ENCODE data around the gene DGLUCY. TPM values are rescaled to one million over a fixed set of nuclear protein-coding genes. Genes with fewer than 3 reads are reported as not detected.

The DGLUCY gene
- total and polyA plus RNA-seq, 2 of the 13 experiments (the other 11 are each of a cell fraction or from before 2014, with no cell fraction given), result 14.8 to 36.3 TPM

DNA sequence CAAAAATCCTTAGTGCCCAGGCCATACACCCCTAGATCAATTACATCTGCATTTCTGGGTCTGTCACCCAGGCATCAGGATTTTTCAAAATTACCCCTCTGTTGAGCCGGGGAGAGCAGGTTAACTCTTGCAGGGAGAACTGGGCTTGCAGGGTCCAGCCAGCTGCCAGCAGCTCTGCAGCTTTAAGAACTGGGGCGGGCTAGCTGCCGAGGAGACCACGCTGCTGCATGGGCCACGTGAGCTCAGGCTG is at the start of gene DGLUCY (continued):
- TF ChIP-seq ZNF234 (CRISPR knock-in tag; conservative IDR thresholded peaks at IDR 0.05), result no peak
- no peak for TF ChIP-seq ZNF10 (CRISPR knock-in tag; IDR thresholded peaks at IDR 0.05; ENCODE audit: borderline replicate concordance, low read depth)
- TF ChIP-seq ZFP36L1 (CRISPR knock-in tag; IDR thresholded peaks at IDR 0.05), result no peak
- TF ChIP-seq, protein P1, sequence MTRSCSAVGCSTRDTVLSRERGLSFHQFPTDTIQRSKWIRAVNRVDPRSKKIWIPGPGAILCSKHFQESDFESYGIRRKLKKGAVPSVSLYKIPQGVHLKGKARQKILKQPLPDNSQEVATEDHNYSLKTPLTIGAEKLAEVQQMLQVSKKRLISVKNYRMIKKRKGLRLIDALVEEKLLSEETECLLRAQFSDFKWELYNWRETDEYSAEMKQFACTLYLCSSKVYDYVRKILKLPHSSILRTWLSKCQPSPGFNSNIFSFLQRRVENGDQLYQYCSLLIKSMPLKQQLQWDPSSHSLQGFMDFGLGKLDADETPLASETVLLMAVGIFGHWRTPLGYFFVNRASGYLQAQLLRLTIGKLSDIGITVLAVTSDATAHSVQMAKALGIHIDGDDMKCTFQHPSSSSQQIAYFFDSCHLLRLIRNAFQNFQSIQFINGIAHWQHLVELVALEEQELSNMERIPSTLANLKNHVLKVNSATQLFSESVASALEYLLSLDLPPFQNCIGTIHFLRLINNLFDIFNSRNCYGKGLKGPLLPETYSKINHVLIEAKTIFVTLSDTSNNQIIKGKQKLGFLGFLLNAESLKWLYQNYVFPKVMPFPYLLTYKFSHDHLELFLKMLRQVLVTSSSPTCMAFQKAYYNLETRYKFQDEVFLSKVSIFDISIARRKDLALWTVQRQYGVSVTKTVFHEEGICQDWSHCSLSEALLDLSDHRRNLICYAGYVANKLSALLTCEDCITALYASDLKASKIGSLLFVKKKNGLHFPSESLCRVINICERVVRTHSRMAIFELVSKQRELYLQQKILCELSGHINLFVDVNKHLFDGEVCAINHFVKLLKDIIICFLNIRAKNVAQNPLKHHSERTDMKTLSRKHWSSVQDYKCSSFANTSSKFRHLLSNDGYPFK (CRISPR knock-in tag; IDR thresholded peaks at IDR 0.05; ENCODE audit: borderline replicate concordance), result no peak
- TF ChIP-seq, protein P2, sequence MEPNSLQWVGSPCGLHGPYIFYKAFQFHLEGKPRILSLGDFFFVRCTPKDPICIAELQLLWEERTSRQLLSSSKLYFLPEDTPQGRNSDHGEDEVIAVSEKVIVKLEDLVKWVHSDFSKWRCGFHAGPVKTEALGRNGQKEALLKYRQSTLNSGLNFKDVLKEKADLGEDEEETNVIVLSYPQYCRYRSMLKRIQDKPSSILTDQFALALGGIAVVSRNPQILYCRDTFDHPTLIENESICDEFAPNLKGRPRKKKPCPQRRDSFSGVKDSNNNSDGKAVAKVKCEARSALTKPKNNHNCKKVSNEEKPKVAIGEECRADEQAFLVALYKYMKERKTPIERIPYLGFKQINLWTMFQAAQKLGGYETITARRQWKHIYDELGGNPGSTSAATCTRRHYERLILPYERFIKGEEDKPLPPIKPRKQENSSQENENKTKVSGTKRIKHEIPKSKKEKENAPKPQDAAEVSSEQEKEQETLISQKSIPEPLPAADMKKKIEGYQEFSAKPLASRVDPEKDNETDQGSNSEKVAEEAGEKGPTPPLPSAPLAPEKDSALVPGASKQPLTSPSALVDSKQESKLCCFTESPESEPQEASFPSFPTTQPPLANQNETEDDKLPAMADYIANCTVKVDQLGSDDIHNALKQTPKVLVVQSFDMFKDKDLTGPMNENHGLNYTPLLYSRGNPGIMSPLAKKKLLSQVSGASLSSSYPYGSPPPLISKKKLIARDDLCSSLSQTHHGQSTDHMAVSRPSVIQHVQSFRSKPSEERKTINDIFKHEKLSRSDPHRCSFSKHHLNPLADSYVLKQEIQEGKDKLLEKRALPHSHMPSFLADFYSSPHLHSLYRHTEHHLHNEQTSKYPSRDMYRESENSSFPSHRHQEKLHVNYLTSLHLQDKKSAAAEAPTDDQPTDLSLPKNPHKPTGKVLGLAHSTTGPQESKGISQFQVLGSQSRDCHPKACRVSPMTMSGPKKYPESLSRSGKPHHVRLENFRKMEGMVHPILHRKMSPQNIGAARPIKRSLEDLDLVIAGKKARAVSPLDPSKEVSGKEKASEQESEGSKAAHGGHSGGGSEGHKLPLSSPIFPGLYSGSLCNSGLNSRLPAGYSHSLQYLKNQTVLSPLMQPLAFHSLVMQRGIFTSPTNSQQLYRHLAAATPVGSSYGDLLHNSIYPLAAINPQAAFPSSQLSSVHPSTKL (CRISPR knock-in tag; IDR thresholded peaks at IDR 0.05), result 0 out of 2 replicates have a peak, but pooled peaks have one; percentile 23
- no peak for TF ChIP-seq ZNF703 (CRISPR knock-in tag; IDR thresholded peaks at IDR 0.05; ENCODE audit: borderline replicate concordance)
- no peak for TF ChIP-seq ZNF501 (CRISPR knock-in tag; IDR thresholded peaks at IDR 0.05)
- TF ChIP-seq ZNF329 (CRISPR knock-in tag; IDR thresholded peaks at IDR 0.05; ENCODE audit: low read depth), result 0 out of 2 replicates have a peak, but pooled peaks have one; percentile 35
- no peak for TF ChIP-seq ZNF782 (CRISPR knock-in tag; IDR thresholded peaks at IDR 0.05; ENCODE audit: borderline replicate concordance)
- TF ChIP-seq, protein P3, sequence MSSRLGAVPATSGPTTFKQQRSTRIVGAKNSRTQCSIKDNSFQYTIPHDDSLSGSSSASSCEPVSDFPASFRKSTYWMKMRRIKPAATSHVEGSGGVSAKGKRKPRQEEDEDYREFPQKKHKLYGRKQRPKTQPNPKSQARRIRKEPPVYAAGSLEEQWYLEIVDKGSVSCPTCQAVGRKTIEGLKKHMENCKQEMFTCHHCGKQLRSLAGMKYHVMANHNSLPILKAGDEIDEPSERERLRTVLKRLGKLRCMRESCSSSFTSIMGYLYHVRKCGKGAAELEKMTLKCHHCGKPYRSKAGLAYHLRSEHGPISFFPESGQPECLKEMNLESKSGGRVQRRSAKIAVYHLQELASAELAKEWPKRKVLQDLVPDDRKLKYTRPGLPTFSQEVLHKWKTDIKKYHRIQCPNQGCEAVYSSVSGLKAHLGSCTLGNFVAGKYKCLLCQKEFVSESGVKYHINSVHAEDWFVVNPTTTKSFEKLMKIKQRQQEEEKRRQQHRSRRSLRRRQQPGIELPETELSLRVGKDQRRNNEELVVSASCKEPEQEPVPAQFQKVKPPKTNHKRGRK (CRISPR knock-in tag; IDR thresholded peaks at IDR 0.05), result no peak
- peak; percentile 30; the same call in 1 of the 2 replicates for TF ChIP-seq SOX5 (CRISPR knock-in tag; IDR thresholded peaks at IDR 0.05; ENCODE audit: borderline replicate concordance)
- TF ChIP-seq ZNF749 (CRISPR knock-in tag; IDR thresholded peaks at IDR 0.05; ENCODE audit: borderline replicate concordance), result peak; percentile 47; the same call in 1 of the 2 replicates
- TF ChIP-seq, protein P4, sequence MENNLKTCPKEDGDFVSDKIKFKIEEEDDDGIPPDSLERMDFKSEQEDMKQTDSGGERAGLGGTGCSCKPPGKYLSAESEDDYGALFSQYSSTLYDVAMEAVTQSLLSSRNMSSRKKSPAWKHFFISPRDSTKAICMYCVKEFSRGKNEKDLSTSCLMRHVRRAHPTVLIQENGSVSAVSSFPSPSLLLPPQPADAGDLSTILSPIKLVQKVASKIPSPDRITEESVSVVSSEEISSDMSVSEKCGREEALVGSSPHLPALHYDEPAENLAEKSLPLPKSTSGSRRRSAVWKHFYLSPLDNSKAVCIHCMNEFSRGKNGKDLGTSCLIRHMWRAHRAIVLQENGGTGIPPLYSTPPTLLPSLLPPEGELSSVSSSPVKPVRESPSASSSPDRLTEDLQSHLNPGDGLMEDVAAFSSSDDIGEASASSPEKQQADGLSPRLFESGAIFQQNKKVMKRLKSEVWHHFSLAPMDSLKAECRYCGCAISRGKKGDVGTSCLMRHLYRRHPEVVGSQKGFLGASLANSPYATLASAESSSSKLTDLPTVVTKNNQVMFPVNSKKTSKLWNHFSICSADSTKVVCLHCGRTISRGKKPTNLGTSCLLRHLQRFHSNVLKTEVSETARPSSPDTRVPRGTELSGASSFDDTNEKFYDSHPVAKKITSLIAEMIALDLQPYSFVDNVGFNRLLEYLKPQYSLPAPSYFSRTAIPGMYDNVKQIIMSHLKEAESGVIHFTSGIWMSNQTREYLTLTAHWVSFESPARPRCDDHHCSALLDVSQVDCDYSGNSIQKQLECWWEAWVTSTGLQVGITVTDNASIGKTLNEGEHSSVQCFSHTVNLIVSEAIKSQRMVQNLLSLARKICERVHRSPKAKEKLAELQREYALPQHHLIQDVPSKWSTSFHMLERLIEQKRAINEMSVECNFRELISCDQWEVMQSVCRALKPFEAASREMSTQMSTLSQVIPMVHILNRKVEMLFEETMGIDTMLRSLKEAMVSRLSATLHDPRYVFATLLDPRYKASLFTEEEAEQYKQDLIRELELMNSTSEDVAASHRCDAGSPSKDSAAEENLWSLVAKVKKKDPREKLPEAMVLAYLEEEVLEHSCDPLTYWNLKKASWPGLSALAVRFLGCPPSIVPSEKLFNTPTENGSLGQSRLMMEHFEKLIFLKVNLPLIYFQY (CRISPR knock-in tag; IDR thresholded peaks at IDR 0.05; ENCODE audit: borderline replicate concordance), result 0 out of 2 replicates have a peak, but pooled peaks have one; percentile 45
- no peak for TF ChIP-seq ZSCAN9 (CRISPR knock-in tag; IDR thresholded peaks at IDR 0.05; ENCODE audit: borderline replicate concordance)
- TF ChIP-seq, protein P5, sequence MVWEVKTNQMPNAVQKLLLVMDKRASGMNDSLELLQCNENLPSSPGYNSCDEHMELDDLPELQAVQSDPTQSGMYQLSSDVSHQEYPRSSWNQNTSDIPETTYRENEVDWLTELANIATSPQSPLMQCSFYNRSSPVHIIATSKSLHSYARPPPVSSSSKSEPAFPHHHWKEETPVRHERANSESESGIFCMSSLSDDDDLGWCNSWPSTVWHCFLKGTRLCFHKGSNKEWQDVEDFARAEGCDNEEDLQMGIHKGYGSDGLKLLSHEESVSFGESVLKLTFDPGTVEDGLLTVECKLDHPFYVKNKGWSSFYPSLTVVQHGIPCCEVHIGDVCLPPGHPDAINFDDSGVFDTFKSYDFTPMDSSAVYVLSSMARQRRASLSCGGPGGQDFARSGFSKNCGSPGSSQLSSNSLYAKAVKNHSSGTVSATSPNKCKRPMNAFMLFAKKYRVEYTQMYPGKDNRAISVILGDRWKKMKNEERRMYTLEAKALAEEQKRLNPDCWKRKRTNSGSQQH (CRISPR knock-in tag; IDR thresholded peaks at IDR 0.05; ENCODE audit: low read depth), result no peak
- TF ChIP-seq MAFK (conservative IDR thresholded peaks at IDR 0.05 in 1 of 2, IDR thresholded peaks at IDR 0.05 in 1 of 2; ENCODE audit: low read length in 2 of 2), result no peak

Measured in HepG2 (cell line).